ENCODE measurements around the gene FOXP1. TPM values are rescaled to one million over a fixed set of nuclear protein-coding genes. Genes with fewer than 3 reads are reported as not detected.
A peak's percentile ranks its signal among the peaks of the same experiment; 100 is the strongest.

The FOXP1 gene
- total RNA-seq, 1 experiment from 2014 or later, result 5.4 TPM

- peak; percentile 30 for DNase-seq (ENCODE audit: extremely low read depth, low read depth)
Observed at GRCh38 chr3:71006810-71007785, 576.4 kb downstream of the FOXP1 start.

GRCh38 chr3:71005702-71006321 is 577.7 kb downstream of the FOXP1 start:
- DNase-seq (ENCODE audit: extremely low read depth, low read depth), result no peak

GRCh38 chr3:71003511-71003910 is 580.0 kb downstream of the FOXP1 start:
- no peak for DNase-seq (ENCODE audit: extremely low read depth, low read depth)

- no peak for DNase-seq (ENCODE audit: extremely low read depth, low read depth)
Observed at GRCh38 chr3:71002298-71002697, 581.2 kb downstream of the FOXP1 start.

GRCh38 chr3:71001303-71001830 is 582.2 kb downstream of the FOXP1 start:
- DNase-seq (ENCODE audit: extremely low read depth, low read depth), result no peak

- DNase-seq (ENCODE audit: extremely low read depth, low read depth), result no peak
Observed at GRCh38 chr3:71000483-71000882, 583.0 kb downstream of the FOXP1 start.

GRCh38 chr3:70999730-71000129 is 583.8 kb downstream of the FOXP1 start:
- DNase-seq (ENCODE audit: extremely low read depth, low read depth), result no peak

- no peak for DNase-seq (ENCODE audit: extremely low read depth, low read depth)
Observed at GRCh38 chr3:70996082-70996481, 587.4 kb downstream of the FOXP1 start.

GRCh38 chr3:70994644-70995043 is 588.9 kb downstream of the FOXP1 start:
- DNase-seq (ENCODE audit: extremely low read depth, low read depth), result no peak

- no peak for DNase-seq (ENCODE audit: extremely low read depth, low read depth)
Observed at GRCh38 chr3:70992562-70993204, 590.8 kb downstream of the FOXP1 start.

- DNase-seq (ENCODE audit: extremely low read depth, low read depth), result no peak
Observed at GRCh38 chr3:70992131-70992530, 591.4 kb downstream of the FOXP1 start.

GRCh38 chr3:70990723-70991122 is 592.8 kb downstream of the FOXP1 start:
- DNase-seq (ENCODE audit: extremely low read depth, low read depth), result no peak

GRCh38 chr3:70990185-70990584 is 593.3 kb downstream of the FOXP1 start:
- no peak for DNase-seq (ENCODE audit: extremely low read depth, low read depth)

GRCh38 chr3:70989174-70989573 is 594.4 kb downstream of the FOXP1 start:
- DNase-seq (ENCODE audit: extremely low read depth, low read depth), result no peak

GRCh38 chr3:70988111-70988510 is 595.4 kb downstream of the FOXP1 start:
- no peak for DNase-seq (ENCODE audit: extremely low read depth, low read depth)

GRCh38 chr3:70985572-70985971 is 598.0 kb downstream of the FOXP1 start:
- DNase-seq (ENCODE audit: extremely low read depth, low read depth), result no peak

- no peak for DNase-seq (ENCODE audit: extremely low read depth, low read depth)
Observed at GRCh38 chr3:70984776-70985482, 598.6 kb downstream of the FOXP1 start.

- peak; percentile 67 for DNase-seq (ENCODE audit: extremely low read depth, low read depth)
Observed at GRCh38 chr3:70982700-70983140, 600.8 kb downstream of the FOXP1 start.

- DNase-seq (ENCODE audit: extremely low read depth, low read depth), result no peak
Observed at GRCh38 chr3:70982284-70982683, 601.2 kb downstream of the FOXP1 start.

- no peak for DNase-seq (ENCODE audit: extremely low read depth, low read depth)
Observed at GRCh38 chr3:70981231-70981880, 602.2 kb downstream of the FOXP1 start.

Measured in NCI-H460 (cell line).